ENCODE measurements around the gene SIM2.

SIM2 gene

GRCh38 chr21:36700295-36700970 is 1.5 kb downstream of the SIM2 start:
- DNase-seq (ENCODE audit: low spot score): no peak

- no peak for DNase-seq (ENCODE audit: low spot score)
Measured at GRCh38 chr21:36700971-36701755, 2.2 kb downstream of the SIM2 start.

GRCh38 chr21:36701756-36702621 is 3.1 kb downstream of the SIM2 start:
- DNase-seq (ENCODE audit: low spot score): no peak

- no peak for DNase-seq (ENCODE audit: low spot score)
Measured at GRCh38 chr21:36702622-36702968, 3.7 kb downstream of the SIM2 start.

GRCh38 chr21:36703123-36703522 is 4.2 kb downstream of the SIM2 start:
- no peak for DNase-seq (ENCODE audit: low spot score)

GRCh38 chr21:36703626-36704280 is 4.8 kb downstream of the SIM2 start:
- DNase-seq (ENCODE audit: low spot score): no peak

GRCh38 chr21:36704281-36704957 is 5.5 kb downstream of the SIM2 start:
- DNase-seq (ENCODE audit: low spot score): no peak

- DNase-seq (ENCODE audit: low spot score): no peak
Measured at GRCh38 chr21:36704958-36705678, 6.2 kb downstream of the SIM2 start.

GRCh38 chr21:36705679-36706481 is 7.0 kb downstream of the SIM2 start:
- DNase-seq (ENCODE audit: low spot score): no peak

GRCh38 chr21:36706482-36706852 is 7.6 kb downstream of the SIM2 start:
- no peak for DNase-seq (ENCODE audit: low spot score)

GRCh38 chr21:36706951-36707762 is 8.2 kb downstream of the SIM2 start:
- DNase-seq (ENCODE audit: low spot score): no peak

- no peak for DNase-seq (ENCODE audit: low spot score)
Measured at GRCh38 chr21:36707763-36708285, 8.9 kb downstream of the SIM2 start.

- no peak for DNase-seq (ENCODE audit: low spot score)
Measured at GRCh38 chr21:36708286-36709029, 9.5 kb downstream of the SIM2 start.

- DNase-seq (ENCODE audit: low spot score): no peak
Measured at GRCh38 chr21:36709030-36709867, 10.3 kb downstream of the SIM2 start.

- DNase-seq (ENCODE audit: low spot score): no peak
Measured at GRCh38 chr21:36709868-36710728, 11.2 kb downstream of the SIM2 start.

- DNase-seq (ENCODE audit: low spot score): no peak
Measured at GRCh38 chr21:36710729-36711048, 11.8 kb downstream of the SIM2 start.

GRCh38 chr21:36713746-36714145 is 14.8 kb downstream of the SIM2 start:
- no peak for DNase-seq (ENCODE audit: low spot score)
